Measurements from ENCODE around the gene IL3RA. TPM values are rescaled to one million over a fixed set of nuclear protein-coding genes. Genes with fewer than 3 reads are reported as not detected.
"Not testable (repeated sequence)": the region's sequence is repeated elsewhere in the genome, so short reads cannot be mapped to it uniquely, and the experiment has no call there.

Gene IL3RA
- total RNA-seq, 2 experiments from 2014 or later, result 35.2 to 35.4 TPM

DNA sequence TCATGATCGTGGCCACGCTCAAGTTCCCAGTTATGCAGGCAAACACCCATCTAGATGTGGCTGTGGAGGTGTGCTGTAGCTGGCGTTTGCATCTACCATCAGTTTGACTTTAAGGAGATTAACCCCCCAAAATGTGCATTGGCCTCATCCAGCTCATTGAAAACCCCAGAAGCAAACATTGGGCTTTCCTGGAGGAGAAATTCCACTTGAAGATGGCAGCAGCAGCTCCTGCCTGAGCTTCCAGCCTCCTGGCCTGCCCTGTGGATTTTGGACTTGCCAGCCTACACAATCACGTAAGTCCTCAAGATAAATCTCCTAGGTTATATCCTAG is 85.5 kb downstream of the IL3RA start:
- Mint-ChIP-seq H3K4me3 (no peak overlapping the region), H3K27ac (no peak overlapping the region), H3K27me3 (no peaks in the 10 kb centered on the region), H3K9me3 (peaks cover 36% of the 10 kb centered on the region), H3K36me3 (ENCODE audit: low read depth) (peaks cover 78% of the 10 kb centered on the region), H3K4me1 (no peaks in the 10 kb centered on the region)
- no peak for DNase-seq
- ChIA-PET POLR2A (no interaction called here), CTCF (no interaction called here)

- H3K4me3 Mint-ChIP-seq, result no peak overlapping the region
- peaks cover 82% of the 10 kb centered on the region for H3K36me3 Mint-ChIP-seq (ENCODE audit: low read depth)
- H3K4me1 Mint-ChIP-seq, result no peaks in the 10 kb centered on the region
- H3K27me3 Mint-ChIP-seq, result no peaks in the 10 kb centered on the region
- no peak overlapping the region for H3K27ac Mint-ChIP-seq
- POLR2A ChIA-PET, result no interaction called here
- no peak for DNase-seq
- CTCF ChIA-PET, result no interaction called here
- H3K9me3 Mint-ChIP-seq, result peaks cover 36% of the 10 kb centered on the region
Measured at GRCh38 chrX:1423215-1423614, 86.6 kb downstream of the IL3RA start.

DNA sequence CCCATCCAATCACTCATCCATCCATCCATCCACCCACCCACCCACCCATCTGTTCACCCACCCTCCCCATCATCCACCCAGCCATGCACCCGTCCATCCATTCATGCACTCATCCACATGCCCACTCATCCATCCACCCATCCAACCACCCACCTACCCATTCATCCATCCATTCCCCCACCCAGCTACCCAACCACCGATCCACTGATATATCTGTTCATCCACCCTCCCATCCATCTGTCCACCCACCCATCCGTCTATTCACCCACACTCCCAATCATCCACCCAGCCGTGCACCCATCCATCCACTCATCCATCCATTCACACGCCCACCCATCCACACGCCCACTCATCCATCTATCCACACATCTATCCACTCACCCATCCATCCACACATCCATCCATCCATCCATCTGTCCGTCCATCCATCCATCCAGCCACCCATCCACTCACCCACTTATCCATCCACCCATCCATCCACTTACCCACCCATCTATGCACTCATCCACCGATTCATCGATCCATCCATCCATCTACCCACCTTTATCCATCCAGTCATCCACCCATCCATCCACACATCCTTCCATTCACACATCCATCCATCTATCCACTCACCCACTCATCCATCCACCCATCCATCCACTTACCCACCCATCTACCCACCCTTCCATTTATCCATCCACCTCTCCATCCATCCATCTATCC is 87.7 kb downstream of the IL3RA start:
- CTCF ChIA-PET, result no interaction called here
- Mint-ChIP-seq H3K36me3 (ENCODE audit: low read depth) (peaks cover 80% of the 10 kb centered on the region), H3K27ac (no peak overlapping the region), H3K4me1 (no peaks in the 10 kb centered on the region), H3K4me3 (no peak overlapping the region), H3K9me3 (peaks cover 36% of the 10 kb centered on the region), H3K27me3 (no peaks in the 10 kb centered on the region)
- DNase-seq, result no peak
- POLR2A ChIA-PET, result no interaction called here

- Mint-ChIP-seq H3K4me3 (no peak overlapping the region), H3K4me1 (no peaks in the 10 kb centered on the region), H3K9me3 (peaks cover 31% of the 10 kb centered on the region), H3K36me3 (ENCODE audit: low read depth) (peaks cover 73% of the 10 kb centered on the region), H3K27ac (no peak overlapping the region), H3K27me3 (no peaks in the 10 kb centered on the region)
- ChIA-PET POLR2A (no interaction called here), CTCF (no interaction called here)
- DNase-seq, result no peak
Measured at GRCh38 chrX:1425381-1425780, 88.8 kb downstream of the IL3RA start.

- H3K4me1 Mint-ChIP-seq, CTCF ChIA-PET, H3K27me3 Mint-ChIP-seq, DNase-seq, H3K4me3 Mint-ChIP-seq, H3K27ac Mint-ChIP-seq, POLR2A ChIA-PET: not testable (repeated sequence)
- Mint-ChIP-seq H3K9me3 (peaks cover 28% of the 10 kb centered on the region), H3K36me3 (ENCODE audit: low read depth) (peaks cover 64% of the 10 kb centered on the region)
Measured at GRCh38 chrX:1426321-1426720, 89.7 kb downstream of the IL3RA start.

- Mint-ChIP-seq H3K27me3 (no peaks in the 10 kb centered on the region), H3K27ac (no peak overlapping the region), H3K9me3 (peaks cover 17% of the 10 kb centered on the region), H3K4me3 (no peak overlapping the region), H3K36me3 (ENCODE audit: low read depth) (peaks cover 58% of the 10 kb centered on the region), H3K4me1 (no peaks in the 10 kb centered on the region)
- ChIA-PET POLR2A (no interaction called here), CTCF (no interaction called here)
- no peak for DNase-seq
Measured at GRCh38 chrX:1427756-1428155, 91.2 kb downstream of the IL3RA start.

DNA sequence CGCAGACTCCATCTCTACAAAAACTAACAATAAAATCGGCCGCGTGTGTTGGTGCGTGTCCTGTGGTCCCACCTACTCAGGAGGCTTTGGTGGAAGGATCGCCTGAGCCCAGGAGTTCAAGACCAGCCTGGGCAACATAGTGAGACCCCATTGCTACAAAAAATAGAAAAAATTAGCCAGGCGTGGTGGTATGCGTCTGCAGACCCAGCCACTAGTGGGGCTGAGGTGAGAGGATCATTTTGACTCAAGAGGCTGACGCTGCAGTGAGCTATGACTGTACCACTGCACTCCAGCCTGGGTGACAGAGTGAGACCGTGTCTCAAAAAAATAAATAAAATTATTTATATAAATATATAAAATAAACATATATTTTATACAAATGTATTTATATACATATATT is 93.9 kb downstream of the IL3RA start:
- Mint-ChIP-seq H3K4me1 (no peaks in the 10 kb centered on the region), H3K9me3 (no peaks in the 10 kb centered on the region), H3K27ac (no peak overlapping the region), H3K36me3 (ENCODE audit: low read depth) (peaks cover 42% of the 10 kb centered on the region), H3K4me3 (no peak overlapping the region), H3K27me3 (no peaks in the 10 kb centered on the region)
- DNase-seq, result no peak
- ChIA-PET POLR2A (no interaction called here), CTCF (no interaction called here)

Other genes starting within 250 kb of the IL3RA start
- 1 to 10 TPM; 5.9 to 6.8 TPM for gene CRLF2, start 124.1 kb upstream of the IL3RA start, total RNA-seq
- 1 to 10 TPM in 1 of 2 experiments, under 1 TPM in 1; 0.35 to 1.1 TPM for gene CSF2RA, start 68.0 kb upstream of the IL3RA start, total RNA-seq
- 100 to 1,000 TPM; 249 to 255 TPM for gene SLC25A6, start 55.3 kb downstream of the IL3RA start, total RNA-seq
- 10 to 100 TPM; 62.2 to 63.3 TPM for gene ASMTL, start 116.1 kb downstream of the IL3RA start, total RNA-seq
- 100 to 1,000 TPM; 177 to 180 TPM for gene P2RY8, start 200.4 kb downstream of the IL3RA start, total RNA-seq

All from activated CD4-positive, alpha-beta memory T cell treated with anti-CD3 and anti-CD28 coated beads, Interleukin-2, amount 10 ng/mL, durations not matched to agents 7 days and 5 days (primary cell).